HG02798 (cell line): ENCODE data around the gene STX2.
"Not testable (repeated sequence)": the region's sequence is repeated elsewhere in the genome, so short reads cannot be mapped to it uniquely, and the experiment has no call there.

Source experiments
- ATAC-seq: cut with Tn5 transposase; IDR thresholded peaks from one replicate; pipeline ENCODE4 v1.9.1; 2021; ENCODE audit warnings: mild to moderate bottlenecking; ENCODE audit not compliant: unreplicated experiment, poor library complexity

The STX2 gene

DNA sequence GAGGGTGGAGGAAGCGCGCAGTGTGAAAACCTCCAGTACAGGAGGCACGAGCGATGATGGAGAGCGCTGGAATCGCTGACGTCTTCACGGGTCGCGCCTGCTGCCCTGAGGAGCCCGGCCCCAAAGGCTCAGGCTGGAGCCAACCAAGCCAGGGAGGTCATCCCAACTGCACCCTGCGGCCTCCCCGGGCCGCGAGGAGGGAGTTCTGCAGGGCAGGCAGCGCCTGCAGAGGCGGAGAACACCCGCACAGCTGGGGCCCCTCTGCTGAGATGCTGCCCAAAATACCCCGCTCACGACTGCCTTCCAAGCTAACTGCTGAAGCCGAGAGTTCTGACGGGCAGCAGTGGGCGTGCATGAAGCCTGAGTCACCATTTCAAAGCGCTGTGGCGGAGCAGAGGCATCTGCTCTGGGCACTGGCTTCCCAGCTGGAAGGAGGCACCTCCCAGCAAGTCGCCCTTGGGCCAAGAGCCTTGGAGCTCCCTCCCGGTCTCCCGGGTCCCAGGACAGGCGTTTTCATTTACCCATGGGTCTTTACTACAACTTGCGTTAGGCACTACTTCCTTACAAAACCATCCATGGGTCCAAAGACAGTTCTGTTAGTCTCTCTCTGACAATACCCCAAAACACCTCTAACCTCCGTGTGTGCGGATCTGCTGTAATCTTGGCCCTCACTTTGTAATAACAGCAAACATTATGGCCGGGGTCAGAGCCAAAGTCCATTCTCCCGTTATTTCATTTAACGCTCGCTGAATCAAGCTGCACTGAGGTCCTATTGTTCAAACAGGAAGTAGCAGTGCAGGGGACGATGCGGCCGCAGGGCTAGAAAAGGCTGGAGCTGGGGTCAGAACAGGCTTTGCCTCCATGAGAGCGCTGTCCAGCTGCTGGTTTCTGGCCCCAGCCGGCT lies 62.8 kb downstream of the STX2 start:
- no peak for ATAC-seq

DNA sequence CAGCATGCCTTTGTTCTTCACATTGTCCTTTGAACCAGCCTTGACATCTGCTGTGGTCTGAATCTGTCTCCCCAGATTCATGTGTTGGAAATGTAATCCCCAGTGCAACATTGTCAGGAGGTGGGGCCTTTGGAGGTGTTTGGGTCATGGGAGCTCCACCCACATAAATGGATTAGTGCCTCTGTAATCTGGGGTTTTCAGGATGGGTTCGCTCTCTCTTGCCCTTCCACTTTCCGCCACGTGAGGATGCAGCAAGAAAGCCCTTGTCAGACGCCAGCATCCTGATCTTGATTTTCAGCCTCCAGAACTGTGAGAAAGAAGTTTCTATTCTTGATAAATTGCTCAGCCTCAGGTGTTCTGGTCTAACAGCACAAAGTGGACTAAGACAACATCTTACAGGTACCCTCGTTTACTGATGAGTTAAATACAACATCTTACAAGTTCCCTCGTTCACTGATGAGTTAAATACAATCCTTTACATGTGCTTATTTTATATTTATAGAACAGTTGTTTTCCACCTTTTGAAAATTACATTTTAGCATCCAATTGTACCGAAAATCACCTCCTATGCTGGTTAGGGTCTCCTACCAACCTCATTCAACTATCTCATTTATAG lies 68.5 kb downstream of the STX2 start:
- ATAC-seq: no peak

DNA sequence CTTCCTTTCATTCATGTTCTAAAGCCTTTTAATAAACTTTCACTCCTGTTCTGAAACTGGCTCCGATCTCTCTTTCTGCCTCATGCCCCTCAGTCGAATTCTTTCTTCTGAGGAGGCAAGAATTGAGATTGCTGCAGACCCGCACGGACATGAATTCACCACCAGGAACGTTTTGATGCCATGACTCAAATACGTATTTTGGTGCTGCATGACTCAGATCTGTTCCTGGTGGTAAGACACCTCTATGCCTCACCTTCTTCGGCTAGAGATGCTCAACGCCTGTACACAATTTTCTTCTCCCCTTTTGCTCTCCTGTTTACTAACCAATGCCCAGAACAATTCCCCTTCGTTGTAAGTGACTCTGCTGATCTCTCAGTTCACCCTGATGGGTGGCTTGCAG lies 70.9 kb downstream of the STX2 start:
- ATAC-seq: no peak

DNA sequence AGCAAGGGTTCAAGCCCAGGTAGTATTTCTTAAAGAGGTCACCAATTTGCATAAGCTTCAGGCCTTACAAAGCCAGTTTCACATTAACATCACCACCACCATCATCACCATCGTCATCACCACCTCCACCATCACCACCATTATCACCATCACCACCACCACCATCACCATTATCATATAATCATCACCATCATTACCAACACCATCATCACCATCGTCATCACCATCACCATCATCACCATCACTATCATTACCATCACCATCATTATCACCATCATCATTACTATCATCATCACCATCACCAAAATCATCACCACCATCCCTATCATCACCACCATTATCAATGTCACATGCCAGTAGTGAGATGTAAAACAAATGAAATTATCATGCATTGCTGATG lies 72.6 kb downstream of the STX2 start:
- ATAC-seq: no peak

DNA sequence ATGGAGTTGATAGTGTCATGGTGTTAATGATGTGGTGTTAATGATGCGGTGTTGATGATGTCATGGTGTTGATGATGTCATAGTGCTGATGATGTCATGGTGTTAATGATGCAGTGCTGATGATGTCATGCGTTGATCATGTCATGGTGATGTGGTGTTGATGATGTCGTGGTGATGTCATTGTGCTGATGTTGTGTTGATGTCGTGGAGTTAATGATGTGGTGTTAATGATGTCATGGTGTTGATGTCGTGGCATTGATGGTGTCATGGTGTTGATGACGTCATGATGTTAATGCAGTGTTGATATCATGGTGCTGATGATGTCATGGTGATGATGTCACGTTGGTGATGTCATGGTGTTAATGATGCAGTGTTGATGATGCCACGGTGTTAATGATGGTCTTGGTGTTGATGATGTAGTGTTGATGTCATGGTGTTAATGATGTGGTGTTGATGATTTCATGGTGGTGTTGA lies 73.8 kb downstream of the STX2 start:
- no peak for ATAC-seq

DNA sequence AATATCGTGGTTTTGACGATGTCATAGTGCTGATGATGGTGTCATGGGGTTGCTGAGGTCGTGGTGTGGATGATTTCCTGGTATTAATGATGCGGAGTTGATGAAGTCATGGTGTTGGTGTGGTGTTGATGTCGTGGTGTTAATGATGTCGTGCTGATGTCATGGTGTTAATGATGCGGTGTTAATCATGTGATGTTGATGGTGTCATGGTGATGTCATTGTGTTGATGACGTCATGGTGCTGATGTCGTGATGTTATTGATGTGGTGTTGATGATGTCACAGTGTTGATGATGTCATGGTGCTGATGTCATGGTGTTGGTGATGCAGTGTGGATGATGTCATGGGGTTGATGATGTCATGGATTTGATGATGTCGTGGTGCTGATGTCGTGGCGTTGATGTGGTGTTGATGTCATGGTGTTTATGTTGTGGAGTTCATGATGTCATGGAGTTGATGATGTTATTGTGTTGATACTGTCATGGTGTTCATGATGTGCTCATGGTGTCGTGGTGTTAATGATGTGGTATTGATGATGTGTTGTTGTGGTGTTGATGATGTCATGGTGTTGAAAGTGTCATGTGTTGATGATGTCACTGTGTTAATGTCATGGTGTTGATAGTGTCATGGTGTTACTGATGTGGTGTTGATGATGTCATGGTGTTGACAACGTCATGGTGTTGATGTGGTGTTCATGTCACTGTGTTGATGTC lies 74.4 kb downstream of the STX2 start:
- ATAC-seq: no peak

DNA sequence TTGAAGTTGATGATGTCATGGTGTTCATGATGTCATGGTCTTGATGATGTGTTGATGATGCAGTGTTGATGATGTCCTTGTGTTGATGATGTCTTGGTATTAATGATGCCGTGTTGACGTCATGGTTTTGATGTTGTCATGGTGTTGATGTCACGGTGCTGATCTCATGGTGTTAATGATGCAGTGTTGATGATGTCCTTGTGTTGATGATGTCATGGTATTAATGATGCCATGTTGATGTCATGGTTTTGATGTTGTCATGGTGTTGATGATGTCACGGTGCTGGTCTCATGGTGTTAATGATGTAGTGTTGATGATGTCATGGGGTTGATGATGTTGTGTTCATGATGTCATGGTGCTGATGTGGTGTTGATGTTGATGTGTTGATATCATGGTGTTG lies 75.0 kb downstream of the STX2 start:
- no peak for ATAC-seq

DNA sequence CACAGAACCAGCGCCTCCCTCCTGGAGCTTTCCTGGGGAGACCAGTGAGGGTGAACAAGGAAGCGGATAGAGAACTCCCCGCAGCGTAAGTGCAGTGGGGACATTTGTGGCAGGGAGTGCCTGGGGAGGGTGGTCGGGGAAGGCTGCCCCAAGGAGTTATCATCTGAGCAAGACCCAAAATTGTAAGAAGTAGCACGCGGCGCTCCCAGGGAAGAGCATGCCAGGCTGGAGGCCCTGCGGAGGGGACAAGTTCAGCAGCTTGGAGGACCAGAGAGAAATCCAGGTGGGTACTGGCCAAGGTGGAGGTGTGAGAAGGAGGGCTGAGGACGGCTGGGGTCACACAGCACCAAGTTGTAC lies 76.8 kb downstream of the STX2 start:
- no peak for ATAC-seq

DNA sequence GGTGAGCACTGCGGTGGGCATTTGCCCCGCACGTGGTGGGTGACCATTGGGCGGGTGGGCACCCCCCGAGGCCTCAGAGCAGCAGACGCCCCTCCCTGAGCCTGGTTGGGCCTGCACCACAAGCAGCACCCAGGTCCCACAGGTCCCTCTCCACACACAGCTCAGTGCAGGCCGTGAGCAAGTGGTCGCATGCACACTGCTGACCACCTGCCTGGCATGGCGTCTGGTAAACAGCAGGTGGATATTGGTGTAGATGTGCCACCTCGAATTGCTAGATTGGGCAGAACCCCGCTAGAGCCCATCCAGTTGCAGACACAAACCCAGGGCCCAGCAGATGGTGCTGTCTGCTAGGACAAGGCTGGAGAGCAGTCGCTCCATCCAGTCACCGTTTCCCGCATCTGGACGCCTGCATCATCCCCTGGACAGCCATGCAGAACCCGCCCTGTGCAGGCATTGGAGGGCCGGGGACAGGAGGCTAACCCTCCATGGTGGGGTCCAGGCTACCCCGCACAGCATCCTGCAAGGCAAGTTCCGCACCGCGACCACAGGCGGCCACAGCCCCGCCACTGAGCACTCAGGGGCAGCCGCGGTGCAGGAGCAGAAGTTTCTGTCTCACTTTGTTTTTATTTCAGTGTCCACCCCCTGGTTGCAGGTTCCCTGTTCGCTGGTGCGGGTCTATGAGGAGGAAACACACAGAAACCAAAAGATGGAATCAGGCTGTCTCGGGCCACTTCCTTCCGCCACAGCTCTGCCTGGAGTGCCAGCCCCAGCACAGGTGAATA lies 77.3 kb downstream of the STX2 start:
- no peak for ATAC-seq

DNA sequence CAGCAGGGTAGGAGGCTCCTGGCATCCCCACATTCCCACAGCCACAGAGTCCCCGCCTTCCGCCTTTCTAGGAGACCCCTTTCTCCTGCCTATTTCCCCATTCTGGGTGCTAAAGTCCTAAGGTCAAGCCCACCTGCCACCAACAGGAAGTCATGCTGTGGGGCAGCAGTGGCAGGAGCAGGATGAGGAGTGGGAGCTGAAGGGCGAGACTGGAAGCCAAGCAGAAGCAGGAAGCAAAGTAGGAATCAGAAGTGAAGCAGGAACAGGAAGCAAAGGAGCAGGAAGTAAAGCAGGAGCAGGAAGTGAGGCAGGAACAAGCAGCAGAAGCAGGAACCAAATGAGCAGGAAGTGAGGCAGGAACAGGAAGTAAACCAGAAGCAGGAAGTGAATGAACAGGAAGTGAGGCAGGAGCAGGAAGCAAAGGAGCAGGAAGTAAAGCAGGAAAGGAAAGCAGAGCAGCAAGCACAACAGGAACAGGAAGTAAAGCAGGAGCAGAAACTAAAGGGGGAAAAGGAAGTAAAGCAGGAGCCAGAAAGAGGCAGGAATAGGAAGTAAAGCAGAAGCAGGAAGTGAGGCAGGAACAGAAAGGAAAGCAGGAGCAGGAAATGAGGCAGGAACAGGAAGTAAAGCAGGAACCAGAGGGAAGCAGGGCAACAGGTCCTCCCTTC lies 84.7 kb downstream of the STX2 start:
- ATAC-seq: no peak

DNA sequence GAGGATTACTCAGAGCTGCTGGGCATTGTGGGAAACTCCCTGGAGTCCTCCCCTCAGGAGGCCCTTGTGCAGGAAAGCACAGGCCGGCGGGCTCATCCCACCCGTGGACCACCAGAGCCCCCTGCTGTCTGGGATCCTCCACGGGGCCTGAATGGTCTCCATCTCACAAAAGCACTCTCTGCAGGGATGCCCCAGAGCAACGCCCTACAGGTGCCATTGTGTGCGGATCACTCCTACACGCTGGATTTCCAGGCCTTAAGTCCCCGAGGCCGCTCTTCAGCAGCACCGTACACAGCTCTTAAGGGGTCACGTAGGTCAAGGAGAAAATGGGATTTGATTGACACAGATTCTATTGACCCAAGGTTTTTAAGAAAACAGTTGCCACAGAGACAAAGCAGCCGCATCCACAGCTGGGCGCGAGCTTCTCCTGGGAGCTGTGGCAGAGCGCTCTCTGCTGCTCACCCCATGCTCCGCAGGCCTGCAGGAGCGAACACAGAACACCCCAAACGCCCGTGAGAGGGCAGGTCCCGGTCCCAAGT lies 86.3 kb downstream of the STX2 start:
- no peak for ATAC-seq

DNA sequence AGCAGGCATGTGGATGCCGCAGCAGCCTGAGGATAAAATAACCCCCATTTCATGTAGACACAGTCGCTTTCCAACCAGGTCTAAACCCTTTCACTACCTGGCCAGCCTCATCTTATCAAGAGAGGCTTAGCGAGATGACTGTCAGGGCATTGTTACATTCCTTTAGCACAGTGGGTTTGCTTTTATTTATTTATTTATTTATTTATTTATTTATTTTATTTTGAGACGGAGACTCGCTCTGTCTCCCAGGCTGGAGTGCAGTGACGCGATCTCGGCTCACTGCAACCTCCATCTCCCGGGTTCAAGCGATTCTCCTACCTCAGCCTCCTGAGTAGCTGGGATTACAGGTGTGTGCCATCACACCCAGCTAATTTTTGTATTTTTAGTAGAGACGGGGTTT lies 87.0 kb downstream of the STX2 start:
- ATAC-seq: not testable (repeated sequence)

DNA sequence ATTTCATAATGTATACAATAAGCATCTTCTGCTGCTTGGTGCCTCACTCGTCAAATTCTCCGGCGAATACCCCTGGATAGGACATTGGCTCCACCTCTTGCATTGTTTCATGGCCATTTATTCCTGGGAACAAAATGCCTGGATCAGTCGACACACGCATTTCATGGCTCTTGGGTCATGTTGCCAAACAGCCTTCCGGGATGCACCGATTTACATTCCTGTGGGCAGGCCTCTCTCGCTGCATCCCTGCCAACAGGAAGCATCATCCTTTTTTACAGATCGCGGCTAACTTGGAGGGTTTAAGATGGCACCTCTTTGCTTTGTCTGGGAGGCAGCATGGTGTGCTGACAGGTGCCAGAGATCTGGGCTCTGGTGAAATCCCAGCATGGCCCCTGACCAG lies 90.3 kb downstream of the STX2 start:
- no peak for ATAC-seq

DNA sequence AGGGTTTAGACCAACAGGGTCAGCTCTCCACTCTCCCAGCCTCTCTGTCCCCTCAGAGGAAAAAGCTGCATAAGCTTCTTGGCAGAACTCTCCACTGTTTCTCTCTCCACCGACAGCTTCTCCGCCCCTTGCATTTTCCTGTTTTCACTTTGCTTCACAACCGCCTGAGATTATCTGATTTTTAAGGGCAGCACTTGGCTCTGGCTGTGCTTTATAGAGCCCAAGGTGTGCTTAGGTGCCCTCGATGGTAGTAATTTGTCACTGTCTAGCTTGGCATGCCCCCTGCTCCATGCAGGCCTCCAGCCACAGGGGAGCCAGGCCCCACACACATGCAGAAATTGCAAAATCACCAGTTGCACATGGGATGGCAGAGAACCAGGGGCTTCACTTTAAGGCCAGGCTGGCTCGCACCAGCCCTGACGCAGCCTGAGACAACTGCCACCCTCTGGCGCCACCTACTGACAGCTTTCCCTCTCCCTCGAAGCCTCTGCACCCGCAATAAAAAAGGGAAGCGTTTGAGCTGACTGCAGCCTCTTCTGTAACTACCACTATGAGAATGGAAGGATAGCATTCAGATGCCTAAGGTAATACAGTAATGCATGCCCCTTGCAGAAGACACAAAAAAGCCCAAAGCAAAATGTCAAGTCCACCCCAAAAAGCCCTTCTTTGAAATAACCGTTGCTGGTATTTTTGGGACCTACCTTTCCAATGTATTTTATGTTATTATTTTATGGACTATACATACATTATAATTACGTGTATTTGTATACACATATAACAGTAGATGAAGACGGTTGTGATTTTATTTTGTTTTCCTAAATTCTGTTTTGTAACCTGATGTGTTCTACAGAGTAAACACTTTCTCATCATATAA lies 90.9 kb downstream of the STX2 start:
- ATAC-seq: peak; percentile 68

DNA sequence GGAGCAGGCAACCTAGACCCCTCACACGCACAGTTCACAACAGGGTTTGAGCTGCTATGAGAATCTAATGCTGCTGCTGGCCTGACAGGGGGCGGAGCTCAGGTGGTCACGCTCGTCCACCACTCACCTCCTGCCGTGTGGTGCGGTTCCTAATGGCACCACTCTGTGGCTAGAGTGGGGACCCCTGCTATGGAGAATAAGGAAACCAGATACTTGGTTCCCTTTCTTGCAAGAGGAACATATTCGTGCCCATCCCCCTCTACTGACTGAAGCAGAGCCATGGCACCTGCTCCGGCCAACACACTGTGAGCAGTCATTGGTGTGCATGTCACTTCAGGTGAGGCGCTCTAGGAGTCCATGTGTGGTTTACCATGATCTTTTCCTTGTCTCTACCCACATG lies 92.5 kb downstream of the STX2 start:
- ATAC-seq: no peak

DNA sequence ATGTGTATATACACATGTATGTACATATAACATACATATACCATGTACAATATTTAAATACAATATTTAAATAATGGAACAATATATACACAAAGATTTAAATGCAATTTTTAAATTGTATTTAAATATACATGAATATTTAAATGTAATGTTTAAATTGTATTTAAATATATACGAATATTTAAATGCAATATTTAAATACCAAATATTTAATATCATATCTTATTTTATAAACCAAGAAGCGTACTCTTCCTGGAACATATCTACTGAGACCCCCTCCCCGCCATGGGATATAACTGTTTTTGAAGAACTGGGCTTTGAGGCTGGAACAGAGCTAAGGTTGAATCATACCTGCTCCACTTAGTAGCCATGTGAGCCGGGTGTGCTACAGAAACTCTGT lies 93.1 kb downstream of the STX2 start:
- ATAC-seq: no peak

DNA sequence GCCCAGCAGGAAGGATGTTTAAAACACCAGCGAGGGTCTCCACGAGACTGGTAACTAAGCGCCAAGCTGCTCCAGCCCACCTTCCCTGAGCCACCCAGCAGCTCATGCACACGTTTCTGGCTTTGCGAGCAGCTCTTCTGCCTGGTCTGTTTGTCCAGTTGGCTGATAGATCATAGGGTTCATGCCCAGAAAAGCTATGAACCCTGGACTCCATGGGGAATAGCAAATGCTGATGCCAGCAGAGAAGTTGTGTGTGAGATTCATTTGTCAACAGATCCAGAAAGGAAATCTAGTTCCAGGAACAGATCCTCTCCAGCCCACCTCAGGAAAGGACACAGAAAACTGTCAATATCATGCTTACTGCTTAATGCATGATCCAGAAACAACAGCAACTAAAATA lies 94.8 kb downstream of the STX2 start:
- ATAC-seq: no peak

DNA sequence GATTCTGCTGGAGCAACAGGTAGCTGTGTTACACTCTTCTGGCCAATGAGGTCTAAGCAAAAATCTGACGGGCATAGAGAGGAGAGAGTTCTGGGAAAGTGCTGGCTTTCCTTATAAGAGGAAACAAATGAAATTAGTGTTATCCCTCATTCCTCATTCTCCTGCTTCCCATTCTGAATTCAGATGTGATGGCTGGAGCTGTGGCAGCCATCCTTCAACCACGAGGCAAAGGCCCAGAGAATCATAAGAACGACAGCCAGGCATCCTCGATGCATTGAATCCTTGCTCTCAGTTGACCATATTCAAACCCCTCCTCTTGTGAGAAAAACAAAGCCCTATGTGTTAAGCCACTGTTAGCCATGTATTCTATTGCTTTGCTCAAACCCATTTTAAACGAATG lies 95.4 kb downstream of the STX2 start:
- no peak for ATAC-seq

DNA sequence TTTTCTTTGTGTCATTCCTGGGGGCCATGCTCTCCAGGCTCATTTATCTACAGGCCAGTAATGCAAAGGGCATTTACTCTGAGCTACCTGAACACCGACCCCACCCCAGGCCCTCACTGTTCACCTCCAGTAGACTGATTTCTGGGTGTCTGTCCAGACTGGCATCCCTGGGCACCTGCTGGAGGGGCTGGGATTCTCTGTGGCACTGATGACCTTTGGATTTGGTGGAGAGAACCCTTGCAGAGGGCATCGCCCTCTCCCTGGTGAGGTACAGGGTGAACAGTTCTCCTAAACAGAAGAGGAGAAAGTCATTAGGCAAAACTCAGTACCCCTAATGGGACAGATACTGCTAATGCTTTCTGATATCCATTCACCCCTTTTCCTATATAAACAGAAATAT lies 95.9 kb downstream of the STX2 start:
- no peak for ATAC-seq
